Activated naive CD4-positive, alpha-beta T cell treated with anti-CD3 and anti-CD28 coated beads, Interleukin-2, amount 50 U/mL, for 24 hours (primary cell): ENCODE data around the gene GFRAL.

Source experiments
- H3K27ac Mint-ChIP-seq: one replicate; pipeline ENCODE4 v1.8.0; 2021; ENCODE audit warnings: mild to moderate bottlenecking, mixed read lengths
- H3K27me3 Mint-ChIP-seq: one replicate; pipeline ENCODE4 v1.8.0; 2021; ENCODE audit warnings: mixed read lengths
- H3K36me3 Mint-ChIP-seq: one replicate; pipeline ENCODE4 v1.8.0; 2021; ENCODE audit warnings: mixed read lengths
- H3K4me1 Mint-ChIP-seq: one replicate; pipeline ENCODE4 v1.8.0; 2021; ENCODE audit warnings: mixed read lengths
- H3K4me3 Mint-ChIP-seq: one replicate; pipeline ENCODE4 v1.8.0; 2021; ENCODE audit warnings: mild to moderate bottlenecking, mixed read lengths
- H3K9me3 Mint-ChIP-seq: one replicate; pipeline ENCODE4 v1.8.0; 2021; ENCODE audit warnings: mixed read lengths

Gene GFRAL

GRCh38 chr6:55395871-55396270 lies 68.6 kb downstream of the GFRAL start:
- Mint-ChIP-seq H3K36me3 (no peaks in the 10 kb centered on the region), H3K27ac (no peak overlapping the region), H3K4me1 (no peaks in the 10 kb centered on the region), H3K4me3 (no peak overlapping the region), H3K27me3 (no peaks in the 10 kb centered on the region), H3K9me3 (no peaks in the 10 kb centered on the region)

- no peaks in the 10 kb centered on the region for H3K9me3 Mint-ChIP-seq
- no peak overlapping the region for H3K4me3 Mint-ChIP-seq
- H3K27me3 Mint-ChIP-seq, result no peaks in the 10 kb centered on the region
- H3K27ac Mint-ChIP-seq, result no peak overlapping the region
- no peaks in the 10 kb centered on the region for H3K4me1 Mint-ChIP-seq
- H3K36me3 Mint-ChIP-seq, result no peaks in the 10 kb centered on the region
These were observed 70.7 kb downstream of the GFRAL start for GRCh38 chr6:55397986-55398385.

- H3K27me3 Mint-ChIP-seq, result no peaks in the 10 kb centered on the region
- H3K9me3 Mint-ChIP-seq, result no peaks in the 10 kb centered on the region
- no peaks in the 10 kb centered on the region for H3K4me1 Mint-ChIP-seq
- no peak overlapping the region for H3K4me3 Mint-ChIP-seq
- no peak overlapping the region for H3K27ac Mint-ChIP-seq
- no peaks in the 10 kb centered on the region for H3K36me3 Mint-ChIP-seq
These were observed 72.1 kb downstream of the GFRAL start for GRCh38 chr6:55399351-55399750.

GRCh38 chr6:55405474-55406235 lies 78.4 kb downstream of the GFRAL start:
- H3K27ac Mint-ChIP-seq, result no peak overlapping the region
- no peaks in the 10 kb centered on the region for H3K4me1 Mint-ChIP-seq
- no peaks in the 10 kb centered on the region for H3K27me3 Mint-ChIP-seq
- H3K36me3 Mint-ChIP-seq, result no peaks in the 10 kb centered on the region
- H3K9me3 Mint-ChIP-seq, result peaks cover 13% of the 10 kb centered on the region
- H3K4me3 Mint-ChIP-seq, result no peak overlapping the region

- H3K27ac Mint-ChIP-seq, result no peak overlapping the region
- no peaks in the 10 kb centered on the region for H3K27me3 Mint-ChIP-seq
- no peaks in the 10 kb centered on the region for H3K36me3 Mint-ChIP-seq
These were observed 83.4 kb downstream of the GFRAL start for GRCh38 chr6:55410674-55411073.

GRCh38 chr6:55423933-55424332 lies 96.7 kb downstream of the GFRAL start:
- Mint-ChIP-seq H3K27ac (no peak overlapping the region), H3K27me3 (no peaks in the 10 kb centered on the region), H3K36me3 (no peaks in the 10 kb centered on the region), H3K4me3 (no peak overlapping the region), H3K9me3 (peaks cover 3% of the 10 kb centered on the region), H3K4me1 (no peaks in the 10 kb centered on the region)

More at GRCh38 chr6:55410674-55411073, 83.4 kb downstream of the GFRAL start:
- Mint-ChIP-seq H3K9me3 (peaks cover 20% of the 10 kb centered on the region), H3K4me1 (no peaks in the 10 kb centered on the region), H3K4me3 (no peak overlapping the region)

- H3K27ac Mint-ChIP-seq, result no peak overlapping the region
- H3K4me1 Mint-ChIP-seq, result no peaks in the 10 kb centered on the region
- H3K36me3 Mint-ChIP-seq, result no peaks in the 10 kb centered on the region
- no peak overlapping the region for H3K4me3 Mint-ChIP-seq
- H3K27me3 Mint-ChIP-seq, result no peaks in the 10 kb centered on the region
- peaks cover 5% of the 10 kb centered on the region for H3K9me3 Mint-ChIP-seq
These were observed 106.3 kb downstream of the GFRAL start for GRCh38 chr6:55433446-55434130.

GRCh38 chr6:55437141-55437540 lies 109.9 kb downstream of the GFRAL start:
- H3K9me3 Mint-ChIP-seq, result peaks cover 5% of the 10 kb centered on the region
- no peak overlapping the region for H3K4me3 Mint-ChIP-seq
- no peaks in the 10 kb centered on the region for H3K36me3 Mint-ChIP-seq
- H3K27me3 Mint-ChIP-seq, result no peaks in the 10 kb centered on the region
- no peaks in the 10 kb centered on the region for H3K4me1 Mint-ChIP-seq
- H3K27ac Mint-ChIP-seq, result no peak overlapping the region

GRCh38 chr6:55438203-55438602 lies 110.9 kb downstream of the GFRAL start:
- no peaks in the 10 kb centered on the region for H3K27me3 Mint-ChIP-seq
- no peak overlapping the region for H3K27ac Mint-ChIP-seq
- H3K4me3 Mint-ChIP-seq, result no peak overlapping the region
- H3K4me1 Mint-ChIP-seq, result no peaks in the 10 kb centered on the region
- peaks cover 5% of the 10 kb centered on the region for H3K9me3 Mint-ChIP-seq
- H3K36me3 Mint-ChIP-seq, result no peaks in the 10 kb centered on the region

- Mint-ChIP-seq H3K27me3 (no peaks in the 10 kb centered on the region), H3K27ac (no peak overlapping the region), H3K36me3 (no peaks in the 10 kb centered on the region), H3K4me1 (no peaks in the 10 kb centered on the region), H3K9me3 (no peaks in the 10 kb centered on the region), H3K4me3 (no peak overlapping the region)
These were observed 116.2 kb downstream of the GFRAL start for GRCh38 chr6:55443238-55444134.

GRCh38 chr6:55445648-55446204 lies 118.5 kb downstream of the GFRAL start:
- Mint-ChIP-seq H3K36me3 (no peaks in the 10 kb centered on the region), H3K4me1 (no peaks in the 10 kb centered on the region), H3K27ac (no peak overlapping the region), H3K4me3 (no peak overlapping the region), H3K9me3 (peaks cover 7% of the 10 kb centered on the region), H3K27me3 (no peaks in the 10 kb centered on the region)

GRCh38 chr6:55447891-55448290 lies 120.6 kb downstream of the GFRAL start:
- Mint-ChIP-seq H3K27me3 (no peaks in the 10 kb centered on the region), H3K4me3 (no peak overlapping the region), H3K9me3 (peaks cover 8% of the 10 kb centered on the region), H3K36me3 (no peaks in the 10 kb centered on the region), H3K27ac (no peak overlapping the region), H3K4me1 (no peaks in the 10 kb centered on the region)

GRCh38 chr6:55448451-55448850 lies 121.2 kb downstream of the GFRAL start:
- H3K9me3 Mint-ChIP-seq, result peaks cover 8% of the 10 kb centered on the region
- no peak overlapping the region for H3K27ac Mint-ChIP-seq
- H3K4me3 Mint-ChIP-seq, result no peak overlapping the region
- H3K27me3 Mint-ChIP-seq, result no peaks in the 10 kb centered on the region
- no peaks in the 10 kb centered on the region for H3K36me3 Mint-ChIP-seq
- no peaks in the 10 kb centered on the region for H3K4me1 Mint-ChIP-seq

GRCh38 chr6:55449225-55449624 lies 122.0 kb downstream of the GFRAL start:
- H3K9me3 Mint-ChIP-seq, result peaks cover 9% of the 10 kb centered on the region
- H3K4me1 Mint-ChIP-seq, result no peaks in the 10 kb centered on the region
- H3K4me3 Mint-ChIP-seq, result no peak overlapping the region
- H3K27ac Mint-ChIP-seq, result no peak overlapping the region
- no peaks in the 10 kb centered on the region for H3K36me3 Mint-ChIP-seq
- no peaks in the 10 kb centered on the region for H3K27me3 Mint-ChIP-seq

- Mint-ChIP-seq H3K27me3 (no peaks in the 10 kb centered on the region), H3K9me3 (peaks cover 13% of the 10 kb centered on the region), H3K4me1 (no peaks in the 10 kb centered on the region), H3K36me3 (no peaks in the 10 kb centered on the region), H3K4me3 (no peak overlapping the region), H3K27ac (no peak overlapping the region)
These were observed 122.7 kb downstream of the GFRAL start for GRCh38 chr6:55450005-55450404.
